Karpas-422 (cell line): Measurements from ENCODE around the gene CDC42EP2. TPM values are rescaled to one million over a fixed set of nuclear protein-coding genes. Genes with fewer than 3 reads are reported as not detected.
"Not testable (repeated sequence)": the region's sequence is repeated elsewhere in the genome, so short reads cannot be mapped to it uniquely, and the experiment has no call there.

Experiments used
- DNase-seq: peaks from one replicate; pipeline ENCODE4 v3.0.0-alpha.2; 2015
- H2AFZ ChIP-seq: fragments of 200-600 bp; sonication (generic); 2 replicates; pipeline ENCODE4 v1.6.1; 2014; ENCODE audit warnings: antibody characterized with exemption, low read length, mixed read lengths
- H3K27ac ChIP-seq: fragments of 200-600 bp; sonication (generic); 2 replicates; pipeline ENCODE4 v1.5.1; 2014; ENCODE audit warnings: mild to moderate bottlenecking, low read length, moderate library complexity
- H3K27me3 ChIP-seq: fragments of 200-600 bp; sonication (generic); 2 replicates; pipeline ENCODE4 v1.6.1; 2014; ENCODE audit warnings: low read length, mixed read lengths
- H3K36me3 ChIP-seq: fragments of 200-600 bp; sonication (generic); 2 replicates; pipeline ENCODE4 v1.6.1; 2014; ENCODE audit warnings: low read length, mixed read lengths; ENCODE audit not compliant: insufficient read depth
- H3K4me1 ChIP-seq: fragments of 200-600 bp; sonication (generic); 2 replicates; pipeline ENCODE4 v1.6.1; 2014; ENCODE audit warnings: mild to moderate bottlenecking, low read length, mixed read lengths
- H3K4me2 ChIP-seq: fragments of 200-600 bp; sonication (generic); 2 replicates; pipeline ENCODE4 v1.6.1; 2014; ENCODE audit warnings: low read length, low read depth, mild to moderate bottlenecking; ENCODE audit not compliant: poor library complexity, severe bottlenecking
- H3K4me3 ChIP-seq: fragments of 200-600 bp; sonication (generic); 2 replicates; pipeline ENCODE4 v1.5.1; 2014; ENCODE audit warnings: mild to moderate bottlenecking, antibody characterized with exemption, low read length, mixed read lengths
- H3K79me2 ChIP-seq: fragments of 200-600 bp; sonication (generic); 2 replicates; pipeline ENCODE4 v1.6.1; 2014; ENCODE audit warnings: mild to moderate bottlenecking, low read length, mixed read lengths
- H3K9ac ChIP-seq: fragments of 200-600 bp; sonication (generic); 2 replicates; pipeline ENCODE4 v1.6.0; 2014; ENCODE audit warnings: low read length
- H3K9me2 ChIP-seq: fragments of 200-600 bp; sonication (generic), shearing (Covaris generic); replicated peaks from 2 replicates; pipeline ENCODE4 v1.6.0; 2014; ENCODE audit warnings: mild to moderate bottlenecking, low read length, moderate library complexity; ENCODE audit not compliant: insufficient read depth
- H3K9me3 ChIP-seq: fragments of 300-700, 200-600 bp; sonication (generic); 2 replicates; pipeline ENCODE4 v1.6.1; 2014; ENCODE audit warnings: low read length, mixed read lengths
- H4K20me1 ChIP-seq: fragments of 200-600 bp; sonication (generic); 2 replicates; pipeline ENCODE4 v1.6.1; 2014; ENCODE audit warnings: mild to moderate bottlenecking, antibody characterized with exemption, low read length, low read depth; ENCODE audit not compliant: insufficient read depth
- total RNA-seq: library from RNA; depleted of rRNA; stranded (reverse); fragments of >200 nt; shearing (Covaris generic); gene quantifications from 2 replicates; pipeline ENCODE4 v1.2.3, GENCODE V29; 2014; ENCODE audit warnings: low replicate concordance

CDC42EP2 gene
- total RNA-seq, 1 experiment from 2014 or later, result 2.6 TPM

DNA sequence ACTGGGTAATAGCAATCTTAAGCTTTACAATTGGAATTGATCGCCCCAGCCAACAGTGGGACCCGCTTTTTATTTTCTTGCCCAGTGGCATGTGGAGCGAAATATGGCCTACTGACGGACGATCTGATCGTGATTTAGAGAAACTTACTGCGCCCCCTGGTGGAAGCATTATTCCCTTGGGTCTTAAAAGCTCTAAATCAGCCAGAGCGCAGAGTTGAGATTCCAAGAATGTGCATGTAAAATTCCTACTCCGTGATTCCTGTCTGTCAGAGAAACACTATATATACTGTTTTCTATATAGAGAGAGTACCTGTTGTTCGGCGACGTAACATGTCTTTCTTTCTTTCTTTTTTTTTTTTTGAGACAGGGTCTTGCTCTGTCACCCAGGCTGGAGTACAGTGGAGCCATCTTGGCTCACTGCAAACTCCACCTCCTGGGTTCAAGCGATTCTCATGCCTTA, 15.3 kb downstream of the CDC42EP2 start:
- H3K79me2 ChIP-seq, result peaks cover 13% of the 10 kb centered on the region
- H3K4me1 ChIP-seq, result peaks cover 20% of the 10 kb centered on the region
- peak overlapping the region; percentile 86 for H3K27ac ChIP-seq
- no peaks in the 10 kb centered on the region for H3K36me3 ChIP-seq
- no peaks in the 10 kb centered on the region for H3K9me2 ChIP-seq
- H3K4me3 ChIP-seq, result peak overlapping the region; percentile 57
- no peaks in the 10 kb centered on the region for H4K20me1 ChIP-seq
- H3K9ac ChIP-seq, result peak overlapping the region; percentile 68
- H2AFZ ChIP-seq, result peak overlapping the region; percentile 85
- H3K27me3 ChIP-seq, result no peaks in the 10 kb centered on the region
- H3K9me3 ChIP-seq, result no peaks in the 10 kb centered on the region
- peak; percentile 98 for DNase-seq
- peak overlapping the region; percentile 62 for H3K4me2 ChIP-seq

- no peak for DNase-seq
- peak overlapping the region; percentile 85 for H2AFZ ChIP-seq
- no peak overlapping the region for H3K27ac ChIP-seq
- H3K9ac ChIP-seq, result no peak overlapping the region
- no peaks in the 10 kb centered on the region for H3K9me3 ChIP-seq
- H3K9me2 ChIP-seq, result no peaks in the 10 kb centered on the region
- no peaks in the 10 kb centered on the region for H3K36me3 ChIP-seq
- peak overlapping the region; percentile 62 for H3K4me2 ChIP-seq
- H4K20me1 ChIP-seq, result no peaks in the 10 kb centered on the region
- H3K4me1 ChIP-seq, result peaks cover 26% of the 10 kb centered on the region
- no peaks in the 10 kb centered on the region for H3K27me3 ChIP-seq
- no peak overlapping the region for H3K4me3 ChIP-seq
- peaks cover 19% of the 10 kb centered on the region for H3K79me2 ChIP-seq
Observed at GRCh38 chr11:65330544-65330943, 15.9 kb downstream of the CDC42EP2 start.

GRCh38 chr11:65332591-65332990, 17.9 kb downstream of the CDC42EP2 start:
- not testable (repeated sequence) for H3K27me3 ChIP-seq

DNA sequence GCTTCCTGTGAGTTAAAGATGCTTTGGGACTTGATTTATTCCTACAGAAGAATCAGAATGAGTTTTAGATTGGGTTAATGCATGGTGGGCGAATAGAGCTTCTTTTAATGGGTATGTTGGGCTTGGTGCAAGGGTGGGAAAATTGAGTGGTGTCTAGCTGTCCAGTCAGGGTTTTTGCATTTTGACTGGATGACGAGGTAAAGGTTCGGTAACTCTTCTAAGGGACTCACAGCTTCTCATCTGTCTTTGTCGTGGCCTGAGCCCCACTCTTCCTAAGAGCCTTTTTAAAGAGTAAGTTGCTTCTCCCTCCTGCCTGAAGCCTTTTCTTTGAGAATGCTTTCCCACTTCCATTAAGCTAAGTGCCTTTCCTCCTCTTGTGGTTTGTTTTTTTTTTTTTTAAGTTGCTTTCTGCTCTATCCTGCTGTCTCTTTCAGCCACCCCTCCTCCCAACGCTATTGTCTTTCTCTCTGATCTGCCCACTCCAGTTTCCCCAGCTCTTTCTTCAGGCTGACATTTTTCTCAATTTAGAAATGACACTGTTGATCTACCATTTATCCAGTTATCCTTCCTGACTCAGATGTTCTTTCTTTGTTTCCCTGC, 20.1 kb downstream of the CDC42EP2 start:
- no peaks in the 10 kb centered on the region for H4K20me1 ChIP-seq
- H3K79me2 ChIP-seq, result peaks cover 57% of the 10 kb centered on the region
- H2AFZ ChIP-seq, result no peak overlapping the region
- H3K27ac ChIP-seq, result peak overlapping the region; percentile 65; the same call in 1 of the 2 replicates
- H3K27me3 ChIP-seq, result no peaks in the 10 kb centered on the region
- no peaks in the 10 kb centered on the region for H3K9me2 ChIP-seq
- H3K9me3 ChIP-seq, result no peaks in the 10 kb centered on the region
- peak overlapping the region; percentile 90 for H3K9ac ChIP-seq
- H3K4me3 ChIP-seq, result peak overlapping the region; percentile 77
- no peak for DNase-seq
- H3K4me1 ChIP-seq, result peaks cover 22% of the 10 kb centered on the region
- H3K4me2 ChIP-seq, result peak overlapping the region; percentile 89
- H3K36me3 ChIP-seq, result no peaks in the 10 kb centered on the region

More at GRCh38 chr11:65332591-65332990, 17.9 kb downstream of the CDC42EP2 start:
- H4K20me1 ChIP-seq, H3K36me3 ChIP-seq, H2AFZ ChIP-seq, H3K4me2 ChIP-seq, H3K9ac ChIP-seq, H3K27ac ChIP-seq, H3K4me3 ChIP-seq, H3K9me3 ChIP-seq, H3K9me2 ChIP-seq, DNase-seq: not testable (repeated sequence)
- Histone ChIP-seq H3K4me1 (peaks cover 27% of the 10 kb centered on the region), H3K79me2 (peaks cover 35% of the 10 kb centered on the region)

DNA sequence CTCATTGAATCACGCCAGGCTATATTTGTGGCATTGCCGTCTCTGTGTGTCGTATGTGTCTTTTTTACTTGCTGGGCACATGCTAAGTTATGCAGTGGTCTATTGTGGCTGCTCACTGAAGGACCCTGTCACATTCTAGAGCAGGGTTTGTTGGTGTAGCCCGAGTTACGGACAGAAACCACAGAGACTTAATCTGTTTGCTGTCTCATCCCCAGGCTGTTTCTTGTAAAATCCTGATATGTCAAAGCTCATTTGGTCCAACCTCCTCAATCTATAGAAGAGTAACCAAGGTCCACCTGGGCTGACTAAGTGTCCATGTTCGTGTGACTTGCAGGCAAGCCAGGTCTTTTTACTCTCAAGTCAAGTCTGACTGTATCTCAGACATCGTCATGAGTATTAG, 24.0 kb downstream of the CDC42EP2 start:
- Histone ChIP-seq H3K79me2 (peaks cover 64% of the 10 kb centered on the region), H3K36me3 (peaks cover 22% of the 10 kb centered on the region; the same call in 1 of the 2 replicates), H4K20me1 (no peaks in the 10 kb centered on the region)

GRCh38 chr11:65340226-65340625, 25.6 kb downstream of the CDC42EP2 start:
- peaks cover 48% of the 10 kb centered on the region for H3K79me2 ChIP-seq
- no peaks in the 10 kb centered on the region for H3K27me3 ChIP-seq
- H3K27ac ChIP-seq, result no peak overlapping the region
- H4K20me1 ChIP-seq, result no peaks in the 10 kb centered on the region
- no peak overlapping the region for H3K4me3 ChIP-seq
- H3K9ac ChIP-seq, result no peak overlapping the region
- no peak overlapping the region for H2AFZ ChIP-seq
- DNase-seq, result no peak
- no peaks in the 10 kb centered on the region for H3K9me2 ChIP-seq
- peaks cover 30% of the 10 kb centered on the region; the same call in 1 of the 2 replicates for H3K36me3 ChIP-seq
- no peaks in the 10 kb centered on the region for H3K9me3 ChIP-seq
- no peak overlapping the region for H3K4me2 ChIP-seq
- H3K4me1 ChIP-seq, result peaks cover 10% of the 10 kb centered on the region

More for the DNA sequence above, 24.0 kb downstream of the CDC42EP2 start:
- H3K4me2 ChIP-seq, result no peak overlapping the region
- H3K27me3 ChIP-seq, result no peaks in the 10 kb centered on the region
- no peak overlapping the region for H3K9ac ChIP-seq
- H3K9me3 ChIP-seq, result no peaks in the 10 kb centered on the region
- DNase-seq, result no peak
- H3K9me2 ChIP-seq, result no peaks in the 10 kb centered on the region
- peaks cover 18% of the 10 kb centered on the region for H3K4me1 ChIP-seq
- no peak overlapping the region for H3K27ac ChIP-seq
- H2AFZ ChIP-seq, result no peak overlapping the region
- no peak overlapping the region for H3K4me3 ChIP-seq

GRCh38 chr11:65341856-65342255, 27.2 kb downstream of the CDC42EP2 start:
- no peak for DNase-seq
- no peak overlapping the region for H3K9ac ChIP-seq
- no peak overlapping the region for H3K4me2 ChIP-seq
- no peak overlapping the region for H3K4me3 ChIP-seq
- H4K20me1 ChIP-seq, result no peaks in the 10 kb centered on the region
- peaks cover 34% of the 10 kb centered on the region for H3K79me2 ChIP-seq
- H3K36me3 ChIP-seq, result peaks cover 43% of the 10 kb centered on the region; the same call in 1 of the 2 replicates
- no peaks in the 10 kb centered on the region for H3K27me3 ChIP-seq
- H2AFZ ChIP-seq, result no peak overlapping the region
- no peaks in the 10 kb centered on the region for H3K9me2 ChIP-seq
- H3K27ac ChIP-seq, result no peak overlapping the region
- peaks cover 7% of the 10 kb centered on the region for H3K4me1 ChIP-seq
- no peaks in the 10 kb centered on the region for H3K9me3 ChIP-seq

DNA sequence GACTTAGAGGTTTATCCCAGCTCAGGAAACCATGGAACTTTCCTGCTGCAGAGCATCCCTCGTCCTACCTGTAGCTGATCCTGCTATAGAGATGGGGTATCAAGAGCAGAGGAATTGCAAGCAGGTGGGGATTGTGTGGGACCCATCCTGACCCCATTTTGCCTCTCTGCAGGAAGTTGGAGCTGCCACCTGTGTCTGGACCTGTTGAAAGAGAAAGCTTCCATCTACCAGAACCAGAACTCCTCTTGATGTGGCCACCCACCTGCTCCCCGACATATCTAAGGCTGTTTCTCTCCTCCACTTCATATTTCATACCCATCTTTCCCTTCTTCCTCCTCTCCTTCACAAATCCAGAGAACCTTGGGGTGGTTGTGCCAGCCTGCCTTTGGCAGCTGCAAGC, 36.8 kb downstream of the CDC42EP2 start:
- H4K20me1 ChIP-seq, result no peaks in the 10 kb centered on the region
- peaks cover 14% of the 10 kb centered on the region for H3K4me1 ChIP-seq
- H3K36me3 ChIP-seq, result peaks cover 19% of the 10 kb centered on the region; the same call in 1 of the 2 replicates
- H3K9me3 ChIP-seq, result no peaks in the 10 kb centered on the region
- H3K4me3 ChIP-seq, result no peak overlapping the region
- H3K27ac ChIP-seq, result no peak overlapping the region
- no peaks in the 10 kb centered on the region for H3K27me3 ChIP-seq
- H3K79me2 ChIP-seq, result no peaks in the 10 kb centered on the region
- H3K9me2 ChIP-seq, result no peaks in the 10 kb centered on the region
- H2AFZ ChIP-seq, result no peak overlapping the region
- no peak overlapping the region; the same call in 1 of the 2 replicates for H3K9ac ChIP-seq
- H3K4me2 ChIP-seq, result no peak overlapping the region
- no peak for DNase-seq
